NCI-H510A (cell line): ENCODE measurements around the gene SPATA20.

Experiments used
- DNase-seq: peaks from one replicate; lab custom pipeline; 2025; lab: John Stamatoyannopoulos, UW

The SPATA20 gene

DNA sequence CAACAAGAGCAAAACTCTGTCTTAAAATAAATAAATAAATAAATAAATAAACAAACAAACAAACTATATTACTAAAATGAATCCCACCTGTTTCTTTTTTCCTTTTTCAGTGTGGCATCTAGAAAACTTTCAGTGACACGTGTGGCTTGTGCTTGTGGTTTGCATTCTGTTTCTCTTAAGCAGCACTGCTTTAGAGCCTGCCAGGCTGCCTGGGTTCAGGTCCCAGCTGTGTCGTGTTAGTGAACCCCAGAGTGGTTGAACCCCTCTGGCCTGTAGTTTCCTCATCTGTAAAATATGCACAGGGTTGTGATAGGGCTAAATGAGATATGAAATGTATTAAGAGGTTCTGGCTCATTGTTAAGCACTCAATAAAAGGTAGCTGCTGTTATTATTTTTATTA is 26.5 kb upstream of the SPATA20 start:
- DNase-seq = no peak

DNA sequence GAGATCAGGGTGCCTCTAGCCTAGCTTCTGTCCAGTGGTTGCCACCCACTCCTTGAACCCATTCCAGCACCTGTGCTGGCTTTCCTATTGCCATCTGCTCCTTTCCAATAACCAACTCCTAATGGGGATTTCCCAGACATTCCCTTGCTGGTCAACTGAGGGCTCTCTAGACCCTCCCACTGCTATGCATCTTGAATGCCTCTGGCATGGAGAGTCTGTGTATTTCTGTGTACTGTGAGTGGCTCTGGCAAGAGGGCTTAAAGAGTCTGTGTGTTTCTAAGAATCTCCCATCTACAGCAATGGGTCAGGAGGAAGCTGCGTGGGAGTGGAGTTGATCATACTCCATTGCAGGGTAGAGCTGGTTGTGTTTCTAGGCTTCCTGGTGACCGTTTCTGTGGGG is 25.5 kb upstream of the SPATA20 start:
- DNase-seq = no peak

DNA sequence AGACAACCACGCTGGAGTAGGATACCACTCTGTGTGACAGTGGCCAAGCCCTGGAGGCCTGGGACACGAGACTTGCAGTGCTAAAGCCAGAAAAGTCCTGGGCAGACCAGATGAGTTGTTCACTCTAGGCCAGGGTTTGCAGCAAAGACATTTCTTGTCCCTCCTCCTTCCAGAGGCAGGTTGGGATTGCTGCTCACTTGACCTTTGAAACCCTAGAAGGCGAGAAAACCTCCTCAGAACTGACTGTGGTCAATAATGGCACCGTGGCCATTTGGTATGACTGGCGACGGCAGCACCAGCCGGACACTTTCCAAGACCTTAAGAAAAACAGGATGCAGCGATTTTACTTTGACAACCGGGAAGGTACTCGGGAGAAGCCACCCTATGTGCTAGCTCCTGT is 24.2 kb upstream of the SPATA20 start:
- no peak for DNase-seq

DNA sequence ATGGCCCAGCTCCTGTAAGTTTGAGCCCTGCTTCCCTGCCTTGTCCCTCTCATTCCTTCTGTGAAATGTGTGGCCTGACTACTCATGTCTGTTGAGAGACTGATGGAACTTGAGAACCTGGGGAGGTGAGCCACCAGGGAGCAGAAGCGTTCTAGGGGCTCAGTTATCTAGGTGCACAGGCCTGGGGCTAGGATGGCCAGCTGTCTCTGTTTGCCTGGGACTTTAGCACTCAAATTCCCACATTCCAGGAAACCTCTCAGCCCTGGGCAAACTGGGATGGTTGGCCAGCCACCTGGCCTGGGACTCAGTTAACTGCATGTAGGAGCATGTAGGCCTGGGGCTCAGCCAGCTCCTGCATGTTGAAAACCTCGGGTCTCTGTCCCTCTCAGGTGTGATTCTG is 23.8 kb upstream of the SPATA20 start:
- DNase-seq = no peak

DNA sequence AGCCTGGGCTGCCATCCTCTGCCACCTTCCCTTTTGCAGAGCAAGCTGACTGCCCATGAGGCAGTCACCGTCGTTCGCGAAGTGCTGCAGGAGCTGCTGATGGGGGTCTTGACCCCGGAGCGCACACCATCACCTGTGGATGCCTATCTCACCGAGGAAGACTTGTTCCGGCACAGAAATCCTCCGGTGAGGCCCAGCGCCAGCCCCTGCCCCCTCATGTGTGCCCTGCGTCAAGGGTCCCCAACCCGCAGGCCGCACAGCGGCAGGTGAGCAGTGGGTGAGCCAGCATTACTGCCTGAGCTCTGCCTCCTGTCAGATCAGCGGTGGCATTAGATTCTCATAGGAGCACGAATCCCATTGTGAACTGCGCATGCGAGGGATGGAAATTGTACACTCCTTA is 22.1 kb upstream of the SPATA20 start:
- no peak for DNase-seq

DNA sequence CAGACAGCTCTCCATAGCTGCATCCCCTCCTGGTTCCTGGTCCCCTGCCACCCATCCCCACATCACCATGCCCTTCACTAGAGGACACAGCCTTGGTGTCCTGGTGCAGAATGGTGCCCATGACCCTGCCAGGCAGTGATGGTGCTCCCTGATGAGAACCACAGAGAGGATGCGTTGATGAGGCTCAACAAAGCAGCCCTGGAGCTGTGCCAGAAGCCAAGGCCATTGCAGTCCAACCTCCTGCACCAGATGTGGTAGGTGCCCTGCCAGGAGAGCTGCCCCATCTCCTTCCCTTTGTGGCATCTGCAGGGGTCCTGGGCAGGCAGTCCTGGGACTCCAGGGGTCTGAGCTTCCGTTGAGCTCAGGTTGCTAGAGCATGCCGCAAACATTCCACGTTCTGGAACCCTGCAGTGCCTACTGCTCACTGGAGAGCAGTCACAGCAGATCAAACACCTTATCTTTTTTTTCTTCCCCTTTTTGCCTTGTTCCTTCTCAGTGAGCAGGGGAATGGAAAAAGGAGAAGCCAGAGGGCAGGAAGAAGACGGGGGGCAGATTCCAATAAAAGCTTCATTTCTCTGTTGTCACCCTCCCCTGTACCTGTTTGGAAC is 19.7 kb upstream of the SPATA20 start:
- no peak for DNase-seq

DNA sequence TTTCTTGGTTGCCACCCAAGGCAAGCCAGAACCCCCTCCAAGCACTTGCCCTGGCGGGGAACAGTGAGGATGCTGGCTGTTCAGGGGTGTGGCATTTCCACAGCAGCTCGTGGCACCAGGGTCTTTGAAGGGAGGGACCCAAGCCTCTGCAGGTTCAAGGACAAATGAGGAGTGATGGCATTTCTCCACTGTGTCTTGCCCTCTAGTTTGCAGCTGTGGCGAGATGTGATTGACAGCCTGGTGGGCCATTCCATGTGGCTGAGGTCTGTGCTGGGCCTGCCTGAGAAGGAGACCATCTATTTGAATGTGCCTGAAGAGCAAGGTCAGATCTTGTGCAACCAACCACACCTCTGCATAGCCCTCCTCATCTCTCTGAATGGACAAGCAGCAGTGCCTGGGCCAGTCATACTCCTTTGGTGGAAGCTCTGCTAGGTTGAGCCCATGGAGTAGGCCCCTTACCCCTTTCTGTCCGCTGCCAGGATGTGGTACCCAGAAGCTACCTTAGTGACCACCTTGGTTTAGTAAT is 19.0 kb upstream of the SPATA20 start:
- DNase-seq = no peak

DNA sequence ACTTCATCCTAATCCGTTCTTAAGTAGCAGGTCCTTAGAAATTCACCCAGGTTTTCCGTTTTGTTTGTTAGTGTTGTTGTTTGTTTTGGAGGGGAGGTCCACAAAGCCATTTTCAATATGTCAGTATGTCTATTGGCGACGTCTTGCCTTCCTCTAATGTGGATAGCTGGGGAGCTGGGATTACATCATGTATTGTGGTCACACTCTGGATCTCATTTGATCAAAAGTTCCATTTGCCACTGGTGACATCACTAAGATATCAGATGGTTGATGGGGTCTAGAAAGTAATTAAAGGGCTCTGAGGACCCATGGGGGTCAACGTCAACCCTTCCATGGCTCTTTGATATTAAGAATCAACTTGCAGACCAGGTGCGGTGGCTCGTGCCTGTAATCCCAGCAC is 17.1 kb upstream of the SPATA20 start:
- DNase-seq = no peak

DNA sequence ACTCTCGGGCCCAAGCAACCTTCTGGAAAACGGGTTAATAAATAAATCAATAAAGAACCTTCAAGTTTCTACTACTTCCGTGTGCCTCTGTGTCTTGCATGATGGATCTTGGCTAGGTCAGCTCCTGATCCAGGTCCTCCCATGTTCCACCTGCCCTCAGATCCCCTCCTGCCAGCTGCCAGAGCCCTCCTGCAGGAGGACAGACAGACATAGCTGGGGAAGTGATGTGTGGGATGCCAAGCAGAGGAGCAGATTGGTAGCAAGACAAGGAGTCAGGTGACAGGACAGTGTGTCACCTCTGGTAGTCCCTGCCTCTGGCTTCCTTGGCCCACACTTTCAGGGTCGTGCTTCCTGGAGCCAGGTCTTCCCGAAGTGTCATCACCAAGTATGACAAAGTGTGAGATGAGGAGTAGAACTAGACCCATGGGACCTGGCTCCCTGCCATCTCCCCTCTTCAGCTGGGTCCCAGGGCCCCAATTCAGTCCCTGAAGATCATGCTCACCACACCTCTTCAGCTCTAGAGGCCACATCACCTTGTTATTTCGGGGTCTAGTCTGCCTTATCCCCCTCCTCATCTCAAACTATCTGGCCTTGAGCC is 15.4 kb upstream of the SPATA20 start:
- peak; percentile 45 for DNase-seq

DNA sequence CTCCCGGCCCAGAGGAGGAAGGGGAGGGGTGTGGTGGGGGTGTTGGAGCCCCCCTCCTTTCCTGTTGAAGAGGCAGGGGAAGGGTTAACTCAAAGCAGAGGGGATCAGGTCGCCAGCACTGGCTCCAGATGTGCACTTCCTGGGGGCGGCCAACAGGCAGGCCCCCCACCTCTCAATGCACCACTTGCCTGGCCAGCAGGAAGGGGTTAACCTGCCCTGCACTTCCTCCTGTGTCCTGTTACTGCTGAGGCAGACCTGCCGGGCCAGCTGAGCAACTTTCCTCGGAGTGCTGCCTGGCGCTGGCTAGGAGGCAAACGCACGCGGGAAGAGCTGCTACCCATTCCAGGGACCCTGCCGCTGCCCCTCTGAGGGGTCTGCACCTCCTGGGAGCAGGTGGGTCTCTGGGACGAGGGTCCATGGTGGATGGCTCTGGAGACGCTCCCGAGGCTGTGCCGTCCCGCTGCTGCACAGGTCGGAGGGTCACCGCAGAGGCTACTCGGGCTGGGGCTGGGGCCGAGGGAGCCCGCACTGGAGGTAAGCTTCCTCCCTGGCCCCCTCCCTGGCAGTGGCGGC is 14.4 kb upstream of the SPATA20 start, which contains the start of gene EPN3:
EPN3 (plus strand) TSS at position 284 of the 573 bp plus-strand sequence. CDS start 3,822 bp downstream, outside the sequence.
- DNase-seq = peak; percentile 65

DNA sequence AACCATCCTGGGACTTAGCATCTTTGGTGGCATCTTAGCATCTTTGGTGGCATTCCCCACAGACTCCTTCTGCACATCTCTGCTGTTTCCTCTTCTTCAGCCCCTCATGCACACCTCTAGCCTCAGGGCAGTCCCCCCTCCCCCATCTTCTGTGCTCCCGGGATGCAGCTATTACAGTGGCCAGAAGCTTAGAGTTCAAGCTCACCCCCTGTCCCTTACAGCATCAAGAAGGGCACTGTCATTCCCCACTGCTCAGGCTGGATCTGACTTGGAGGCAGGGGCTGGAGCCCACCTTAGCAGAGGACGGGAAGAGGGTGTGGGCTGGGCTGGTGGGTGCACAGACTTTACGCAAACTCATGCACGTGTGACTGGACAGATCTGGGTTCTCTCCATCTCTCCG is 13.8 kb upstream of the SPATA20 start:
- no peak for DNase-seq

DNA sequence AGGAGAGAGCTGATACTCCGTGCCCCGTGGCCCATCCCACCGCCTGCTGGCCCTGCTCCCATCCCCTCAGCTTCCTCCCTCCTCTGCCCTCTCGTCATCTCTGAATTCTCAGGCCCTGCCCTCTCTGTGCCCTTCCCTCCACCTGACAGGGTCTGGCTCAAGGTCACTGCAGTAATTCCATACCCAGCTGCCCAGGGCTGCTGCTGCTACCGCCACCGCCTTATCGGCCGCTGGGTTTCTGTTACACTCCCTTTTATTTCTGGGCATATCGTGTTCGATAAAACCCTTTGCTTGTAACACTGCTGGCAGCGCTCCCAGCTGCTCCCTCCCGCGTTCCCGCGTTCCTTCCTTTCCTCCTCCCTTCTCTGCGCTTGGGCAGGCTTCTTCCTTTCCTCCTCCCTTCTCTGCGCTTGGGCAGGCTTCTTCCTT is 13.2 kb upstream of the SPATA20 start:
- DNase-seq = peak; percentile 63

DNA sequence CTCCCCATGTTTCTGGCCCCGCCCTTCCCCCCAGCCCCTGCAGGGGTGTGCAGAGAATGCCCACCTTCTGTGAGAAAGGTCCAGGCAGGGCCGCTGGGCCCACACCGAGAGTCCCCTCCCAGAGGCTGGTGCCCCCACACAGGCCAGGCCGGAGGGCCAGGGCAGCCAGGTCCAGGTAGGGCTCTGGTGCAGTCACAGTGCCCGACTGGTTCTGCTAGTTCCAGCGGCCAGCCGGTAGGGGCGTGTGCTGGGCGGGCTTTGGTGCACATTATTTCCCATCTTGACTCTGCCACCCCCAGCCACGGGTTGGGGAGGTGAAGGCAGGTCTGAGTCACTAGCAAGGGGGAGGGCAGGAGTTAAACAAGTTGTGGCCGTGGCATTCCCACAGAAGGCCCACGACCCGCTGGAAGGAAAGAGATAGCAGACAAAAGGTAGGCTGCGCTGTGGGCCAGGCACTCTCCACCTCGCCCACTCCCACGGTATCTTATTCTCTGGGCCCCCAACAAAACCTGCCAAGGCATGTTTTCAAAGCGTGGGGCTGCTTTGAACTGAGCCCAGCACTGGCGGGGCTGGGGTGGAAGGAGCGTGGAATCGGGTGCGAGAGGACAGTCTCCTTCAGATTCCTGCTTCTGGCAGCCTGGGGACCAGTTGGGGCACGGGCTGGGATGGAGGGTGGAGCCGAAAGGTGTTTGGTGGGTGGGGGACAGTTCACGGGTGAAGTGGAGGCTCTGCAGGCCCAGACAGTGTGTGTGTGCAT is 12.6 kb upstream of the SPATA20 start:
- peak; percentile 41 for DNase-seq

DNA sequence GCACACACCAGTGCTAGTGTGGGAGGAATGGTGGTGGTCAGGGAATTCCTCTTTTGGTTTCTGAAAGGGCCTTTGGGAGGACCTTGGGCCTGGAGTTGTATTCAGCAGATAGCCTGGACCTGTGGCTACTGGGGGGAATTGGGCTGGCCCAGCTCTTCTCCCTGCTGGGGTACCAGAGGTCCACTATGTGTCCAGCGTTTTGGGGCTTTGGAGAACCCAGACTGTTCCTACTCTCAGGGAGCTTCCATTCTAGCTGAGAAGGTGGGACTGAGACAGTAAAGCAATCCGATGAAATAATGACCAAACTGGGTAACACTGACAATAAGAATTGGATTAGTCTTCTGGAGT is 12.0 kb upstream of the SPATA20 start:
- DNase-seq = no peak

DNA sequence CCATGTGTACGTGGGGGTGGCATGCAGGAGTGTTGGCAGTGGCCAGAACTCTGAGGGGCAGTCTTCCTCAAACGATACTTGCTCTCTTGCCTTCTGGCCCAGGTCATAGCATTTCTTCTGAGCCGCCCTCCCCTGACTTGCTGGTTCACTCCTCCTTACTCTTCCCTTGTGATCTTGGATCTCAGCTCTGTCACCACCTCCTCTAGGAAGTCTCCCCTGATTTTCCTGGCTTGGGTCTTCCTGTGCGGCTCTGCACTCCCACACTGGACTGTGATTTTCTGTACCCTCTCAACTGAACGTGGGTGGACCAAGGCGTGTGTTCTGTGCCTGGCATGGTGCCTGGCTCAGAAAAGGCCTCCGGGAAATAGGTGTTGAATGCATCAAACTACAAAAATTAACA is 11.6 kb upstream of the SPATA20 start:
- no peak for DNase-seq

DNA sequence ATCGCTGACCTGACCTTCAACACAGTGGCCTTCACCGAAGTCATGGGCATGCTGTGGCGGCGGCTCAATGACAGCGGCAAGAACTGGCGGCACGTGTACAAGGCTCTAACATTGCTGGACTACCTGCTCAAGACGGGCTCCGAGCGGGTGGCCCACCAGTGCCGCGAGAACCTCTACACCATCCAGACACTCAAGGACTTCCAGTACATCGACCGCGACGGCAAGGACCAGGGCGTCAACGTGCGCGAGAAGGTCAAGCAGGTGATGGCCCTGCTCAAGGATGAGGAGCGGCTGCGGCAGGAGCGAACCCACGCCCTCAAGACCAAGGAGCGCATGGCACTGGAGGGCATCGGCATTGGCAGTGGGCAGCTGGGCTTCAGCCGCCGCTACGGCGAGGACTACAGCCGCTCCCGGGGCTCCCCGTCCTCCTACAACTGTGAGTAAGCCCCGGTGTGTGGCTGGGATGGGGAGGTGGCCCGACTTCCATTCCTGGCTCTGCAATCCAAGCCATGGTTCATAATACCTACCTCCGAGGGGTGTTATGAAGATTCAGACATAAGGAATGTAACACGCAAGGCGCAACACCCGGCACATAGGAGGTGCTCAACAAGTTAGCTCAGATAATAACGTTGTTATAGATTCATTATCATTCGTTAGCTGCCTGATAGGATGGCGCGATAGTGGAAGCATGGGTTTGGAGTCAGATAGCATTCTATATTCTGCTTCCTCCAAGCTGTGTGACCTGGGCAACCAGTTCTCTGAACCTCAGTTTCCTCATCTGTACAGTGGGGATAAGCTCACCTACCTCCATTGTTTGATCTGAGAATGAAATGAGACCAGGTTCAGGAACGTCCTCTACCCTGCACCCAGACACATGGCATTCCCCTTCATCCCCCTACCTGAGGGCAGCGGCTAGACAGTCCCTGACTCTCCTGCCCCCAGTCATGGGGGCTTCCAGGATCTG is 10.0 kb upstream of the SPATA20 start:
- DNase-seq = no peak

DNA sequence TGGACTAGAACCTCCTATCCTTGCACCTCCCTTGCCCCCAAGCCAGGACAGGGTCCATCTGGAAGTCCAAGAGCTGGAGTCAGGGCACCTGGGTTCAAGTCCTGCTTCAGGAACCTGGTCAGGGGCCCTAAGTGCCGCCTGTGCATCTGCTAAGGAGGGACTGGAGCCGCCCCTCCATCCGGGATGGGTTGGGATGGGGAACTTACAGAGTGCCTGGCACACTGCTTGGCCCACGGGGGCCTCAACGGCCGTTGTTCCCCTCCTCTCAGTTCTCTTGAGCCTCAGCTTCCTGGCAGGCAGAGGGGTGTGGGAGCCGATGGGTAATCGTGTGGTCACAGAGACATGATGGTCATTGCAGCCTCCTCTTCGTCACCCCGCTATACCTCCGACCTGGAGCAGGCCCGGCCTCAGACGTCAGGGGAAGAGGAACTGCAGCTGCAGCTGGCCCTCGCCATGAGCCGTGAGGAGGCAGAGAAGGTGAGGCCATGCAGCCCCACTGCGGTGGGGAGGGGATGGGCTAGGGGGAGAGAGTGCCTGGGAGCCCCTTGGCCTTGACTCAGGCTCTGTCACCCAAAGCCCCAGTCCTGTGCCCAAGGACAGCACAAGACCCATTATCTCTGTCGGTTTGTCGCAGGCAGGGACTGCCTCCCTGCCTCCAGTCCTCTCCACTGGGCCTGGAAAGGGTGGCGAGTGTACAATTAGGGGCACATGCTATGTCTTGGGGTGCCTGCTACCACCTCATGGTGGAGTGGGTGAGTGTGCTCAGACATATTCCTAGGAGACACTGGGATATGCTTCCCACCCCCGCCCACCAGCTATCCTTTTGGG is 9.0 kb upstream of the SPATA20 start:
- no peak for DNase-seq

DNA sequence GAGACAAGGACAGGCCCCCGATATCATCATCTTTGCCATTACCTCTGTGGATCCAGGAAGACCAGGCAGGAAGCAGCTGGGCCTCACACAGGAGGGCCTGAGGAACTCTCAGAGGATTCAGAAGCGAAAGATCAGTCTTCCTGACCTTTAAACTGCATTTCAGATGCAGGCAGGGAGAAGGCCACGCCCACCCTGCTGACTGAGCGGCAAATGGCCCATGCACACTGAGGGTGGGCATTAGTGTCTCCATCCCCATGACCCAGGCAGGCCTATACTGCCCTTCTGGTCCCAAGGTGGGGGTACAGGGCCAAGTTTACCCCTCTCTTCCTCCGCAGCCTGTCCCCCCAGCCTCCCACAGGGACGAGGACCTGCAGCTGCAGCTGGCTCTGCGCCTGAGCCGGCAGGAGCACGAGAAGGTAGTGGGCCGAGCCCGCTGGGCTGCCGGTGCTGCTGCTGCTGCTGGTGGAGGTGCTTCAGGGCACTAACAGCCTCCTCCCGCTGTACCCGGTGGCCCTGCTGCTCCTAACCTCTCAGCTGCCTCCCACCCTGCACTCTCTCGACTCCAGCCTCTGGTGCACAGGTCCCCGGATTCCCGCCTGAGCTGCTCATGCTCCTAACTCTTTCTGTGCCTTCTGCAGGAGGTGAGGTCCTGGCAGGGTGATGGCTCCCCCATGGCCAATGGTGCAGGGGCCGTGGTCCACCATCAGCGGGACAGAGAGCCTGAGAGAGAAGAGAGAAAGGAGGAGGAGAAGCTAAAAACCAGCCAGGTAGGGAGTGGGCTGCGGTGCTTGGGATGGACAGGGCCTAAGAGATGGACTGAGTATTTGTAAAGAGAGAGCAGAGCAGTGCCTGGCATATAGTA is 8.2 kb upstream of the SPATA20 start:
- no peak for DNase-seq

DNA sequence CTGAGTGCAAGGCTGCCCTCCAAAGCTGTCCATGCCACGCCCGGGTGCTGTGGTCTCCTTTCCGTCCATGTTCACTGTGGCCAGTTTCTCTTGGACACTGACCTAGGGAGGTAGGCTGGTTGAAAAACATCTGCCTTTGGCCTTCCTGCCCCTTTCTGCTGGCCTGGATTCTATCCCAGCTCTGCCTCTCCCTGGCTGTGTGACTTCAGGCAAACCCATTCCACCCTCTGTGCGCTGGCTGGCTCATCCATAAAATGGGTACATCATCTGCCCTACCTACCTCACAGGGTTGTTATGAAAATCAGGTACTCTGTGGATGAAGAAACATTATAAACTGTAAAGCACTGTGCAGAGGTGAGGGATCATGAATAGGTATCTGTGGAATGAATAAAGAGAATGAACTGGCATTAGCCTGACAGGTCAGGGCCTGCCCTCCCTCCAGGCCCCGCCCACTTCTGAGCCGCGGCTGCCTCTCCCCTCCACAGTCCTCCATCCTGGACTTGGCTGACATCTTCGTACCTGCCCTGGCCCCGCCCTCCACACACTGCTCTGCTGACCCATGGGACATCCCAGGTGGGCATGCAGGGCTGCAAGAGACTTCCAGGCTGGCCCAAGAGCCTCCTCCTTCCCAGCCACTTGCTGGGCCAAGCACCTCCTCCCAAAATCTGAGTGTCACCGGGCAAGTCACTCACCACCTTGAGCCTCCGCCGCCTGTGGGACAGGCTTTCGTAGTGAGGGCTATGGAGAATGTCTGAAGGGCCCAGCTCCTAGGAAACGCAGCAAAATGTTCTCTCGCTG is 7.0 kb upstream of the SPATA20 start:
- DNase-seq = peak; percentile 31
